ENCODE measurements around the gene VPS8. TPM values are rescaled to one million over a fixed set of nuclear protein-coding genes. Genes with fewer than 3 reads are reported as not detected.
A peak's percentile ranks its signal among the peaks of the same experiment; 100 is the strongest.

VPS8 gene
- total RNA-seq, 4 donors from 2014 or later = 31.0 to 39.0 (median 32.6) TPM

GRCh38 chr3:185046603-185047002 is 234.6 kb downstream of the VPS8 start:
- H3K4me1 ChIP-seq = peaks cover 0 to 16% (median 13%) of the 10 kb centered on the region in 4 donors
- WGBS = 83% methylated on average over 4 of the region's 4 CpGs
- TF ChIP-seq POLR2A (IDR thresholded peaks at IDR 0.05; ENCODE audit: low read depth) (no peak), POLR2AphosphoS5 (IDR thresholded peaks at IDR 0.05) (no peak), CTCF (IDR thresholded peaks at IDR 0.05) (no peak), EP300 (IDR thresholded peaks at IDR 0.05) (no peak)
- H3K27me3 ChIP-seq = no peaks in the 10 kb centered on the region
- peaks cover 6 to 36% (median 36%) of the 10 kb centered on the region in 4 donors for H3K36me3 ChIP-seq
- intact Hi-C loops (cut with DNase I) = no loop called here
- no peak for DNase-seq (ENCODE audit: extremely low spot score)
- H3K4me3 ChIP-seq = no peak overlapping the region
- no peaks in the 10 kb centered on the region for H3K9me3 ChIP-seq
- H3K27ac ChIP-seq (replicated peaks in 1 of 4) = peak overlapping the region in 2 of 4 donors; percentile 8 to 24

GRCh38 chr3:185049710-185050109 is 237.7 kb downstream of the VPS8 start:
- Histone ChIP-seq H3K36me3 (peaks cover 20 to 65% (median 61%) of the 10 kb centered on the region in 4 donors), H3K4me3 (no peak overlapping the region), H3K27me3 (no peaks in the 10 kb centered on the region), H3K4me1 (peaks cover 0 to 16% (median 13%) of the 10 kb centered on the region in 4 donors), H3K9me3 (no peaks in the 10 kb centered on the region), H3K27ac (replicated peaks in 1 of 4) (no peak overlapping the region)
- TF ChIP-seq EP300 (IDR thresholded peaks at IDR 0.05) = no peak
- no peak for TF ChIP-seq POLR2AphosphoS5 (IDR thresholded peaks at IDR 0.05)
- TF ChIP-seq POLR2A (IDR thresholded peaks at IDR 0.05; ENCODE audit: low read depth) = no peak
- TF ChIP-seq CTCF (IDR thresholded peaks at IDR 0.05) = no peak
- 98% methylated on average over 4 of the region's 4 CpGs for WGBS
- intact Hi-C loops (cut with DNase I) = no loop called here
- DNase-seq (ENCODE audit: extremely low spot score) = no peak

- Histone ChIP-seq H3K36me3 (peaks cover 22 to 67% (median 63%) of the 10 kb centered on the region in 4 donors), H3K27ac (replicated peaks in 1 of 4) (no peak overlapping the region), H3K4me1 (no peaks in the 10 kb centered on the region), H3K9me3 (peaks cover 0 to 5% (median 1%) of the 10 kb centered on the region in 4 donors), H3K4me3 (no peak overlapping the region), H3K27me3 (no peaks in the 10 kb centered on the region)
- DNase-seq (ENCODE audit: extremely low spot score) = no peak
- intact Hi-C loops (cut with DNase I) = no loop called here
- WGBS = 76% methylated on average over 8 of the region's 8 CpGs
- TF ChIP-seq POLR2AphosphoS5 (IDR thresholded peaks at IDR 0.05) (no peak), CTCF (IDR thresholded peaks at IDR 0.05) (no peak), EP300 (IDR thresholded peaks at IDR 0.05) (no peak), POLR2A (IDR thresholded peaks at IDR 0.05; ENCODE audit: low read depth) (no peak)
Observed at GRCh38 chr3:185051801-185052200, 239.8 kb downstream of the VPS8 start.

- Histone ChIP-seq H3K36me3 (peaks cover 22 to 67% (median 63%) of the 10 kb centered on the region in 4 donors), H3K27me3 (no peaks in the 10 kb centered on the region), H3K9me3 (peaks cover 0 to 10% (median 5%) of the 10 kb centered on the region in 4 donors), H3K4me1 (no peaks in the 10 kb centered on the region), H3K27ac (replicated peaks in 1 of 4) (no peak overlapping the region), H3K4me3 (no peak overlapping the region)
- TF ChIP-seq CTCF (IDR thresholded peaks at IDR 0.05) = no peak
- no peak for TF ChIP-seq POLR2A (IDR thresholded peaks at IDR 0.05; ENCODE audit: low read depth)
- no peak for TF ChIP-seq EP300 (IDR thresholded peaks at IDR 0.05)
- no peak for TF ChIP-seq POLR2AphosphoS5 (IDR thresholded peaks at IDR 0.05)
- 77% methylated on average over 6 of the region's 6 CpGs for WGBS
- DNase-seq (ENCODE audit: extremely low spot score) = no peak
- intact Hi-C loops (cut with DNase I) = no loop called here
Observed at GRCh38 chr3:185052631-185053030, 240.7 kb downstream of the VPS8 start.

- H3K27me3 ChIP-seq = no peaks in the 10 kb centered on the region
- H3K9me3 ChIP-seq = peaks cover 0 to 16% (median 9%) of the 10 kb centered on the region in 4 donors
- H3K27ac ChIP-seq (replicated peaks in 1 of 4) = no peak overlapping the region
- H3K4me1 ChIP-seq = no peaks in the 10 kb centered on the region
- no peak for TF ChIP-seq EP300 (IDR thresholded peaks at IDR 0.05)
- TF ChIP-seq CTCF (IDR thresholded peaks at IDR 0.05) = no peak
- no peak for TF ChIP-seq POLR2AphosphoS5 (IDR thresholded peaks at IDR 0.05)
- TF ChIP-seq POLR2A (IDR thresholded peaks at IDR 0.05; ENCODE audit: low read depth) = no peak
- H3K4me3 ChIP-seq = no peak overlapping the region
- no peak for DNase-seq (ENCODE audit: extremely low spot score)
- H3K36me3 ChIP-seq = peaks cover 15 to 28% (median 25%) of the 10 kb centered on the region in 4 donors
- intact Hi-C loops (cut with DNase I) = no loop called here
- WGBS = 92% methylated on average over 2 of the region's 2 CpGs
Observed at GRCh38 chr3:185056908-185057307, 244.9 kb downstream of the VPS8 start.
